Spinal cord (tissue), 10 donors: Measurements from ENCODE around the gene COL21A1. TPM values are rescaled to one million over a fixed set of nuclear protein-coding genes. Genes with fewer than 3 reads are reported as not detected.
"Not testable (repeated sequence)": the region's sequence is repeated elsewhere in the genome, so short reads cannot be mapped to it uniquely, and the experiment has no call there.

Experiments
- DNase-seq, 6 donors: peaks; one replicate each; pipeline versions ENCODE4 v3.0.0 to v3.0.0-alpha.2; 2013 to 2015; ENCODE audit warnings: low spot score in 6 of 6, low read depth in 4 of 6
- H3K27ac ChIP-seq: one replicate; pipeline ENCODE4 v1.5.1; 2013; ENCODE audit warnings: low read depth, low read length, control low read depth
- H3K27me3 ChIP-seq: one replicate; pipeline ENCODE4 v1.6.1; 2013; ENCODE audit warnings: low read length; ENCODE audit not compliant: control insufficient read depth, insufficient read depth
- H3K36me3 ChIP-seq: one replicate; pipeline ENCODE4 v1.6.1; 2013; ENCODE audit warnings: low read length; ENCODE audit not compliant: control insufficient read depth, insufficient read depth
- H3K4me1 ChIP-seq: one replicate; pipeline ENCODE4 v1.6.1; 2013; ENCODE audit warnings: low read length; ENCODE audit not compliant: control insufficient read depth, insufficient read depth
- H3K4me3 ChIP-seq: one replicate; pipeline ENCODE4 v1.5.1; 2013; ENCODE audit warnings: low read depth, low read length, control low read depth
- H3K9me3 ChIP-seq: one replicate; pipeline ENCODE4 v1.6.1; 2013; ENCODE audit warnings: low read length; ENCODE audit not compliant: control insufficient read depth, insufficient read depth
- WGBS: methylation state at CpG from one replicate; pipeline ENCODE4 v1.1.5; 2013; ENCODE audit warnings: missing lambda C conversion rate; ENCODE audit not compliant: insufficient coverage; 5-methylcytosine and 5-hydroxymethylcytosine counted together
- polyA plus RNA-seq, 2 donors: library from polyadenylated mRNA; unstranded; fragments of 120-200 nt; gene quantifications; one replicate each; pipeline ENCODE4 v1.2.1, GENCODE V29; 2013; ENCODE audit not compliant: insufficient read length in 2 of 2
- total RNA-seq, 2 donors: library from RNA; depleted of rRNA in 1 of 2; stranded (reverse); fragments of 120-200 nt in 1 of 2; fragments of >200 nt in 1 of 2; gene quantifications; one replicate each; pipeline versions ENCODE4 v1.2.3 to v1.2.4, GENCODE V29; 2013 to 2014
- donor health status: healthy.

COL21A1 gene
- total and polyA plus RNA-seq, 4 donors: 9.0 to 51.7 (median 26.2) TPM

DNA sequence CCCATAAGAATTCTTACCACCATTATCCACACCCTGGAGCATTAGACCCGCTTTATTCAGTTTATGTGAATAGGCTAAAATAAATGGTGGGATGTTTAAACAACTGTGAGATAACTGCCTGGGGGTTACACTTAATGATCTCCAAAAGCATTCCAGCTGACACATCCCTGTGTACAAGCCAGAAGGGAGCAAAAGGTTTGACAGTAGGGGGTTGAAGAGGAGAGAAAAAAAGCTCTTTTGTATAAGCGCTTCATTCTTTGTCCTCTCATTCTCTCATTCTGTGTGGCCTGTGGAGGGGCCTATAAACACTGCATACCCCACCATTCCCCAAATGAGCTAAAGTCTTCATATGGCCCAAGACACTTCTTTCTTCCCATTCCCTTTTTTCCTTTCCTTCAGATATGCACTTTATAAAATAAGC, 30.8 kb upstream of the COL21A1 start:
- Histone ChIP-seq H3K4me3 (no peak overlapping the region), H3K36me3 (no peaks in the 10 kb centered on the region), H3K27ac (no peak overlapping the region), H3K9me3 (no peaks in the 10 kb centered on the region), H3K27me3 (no peaks in the 10 kb centered on the region), H3K4me1 (no peaks in the 10 kb centered on the region)
- DNase-seq: peak in 4 of 6 donors; percentile 26 to 88 (median 50)
- 22% methylated on average over 1 of the region's 2 CpGs for WGBS

DNA sequence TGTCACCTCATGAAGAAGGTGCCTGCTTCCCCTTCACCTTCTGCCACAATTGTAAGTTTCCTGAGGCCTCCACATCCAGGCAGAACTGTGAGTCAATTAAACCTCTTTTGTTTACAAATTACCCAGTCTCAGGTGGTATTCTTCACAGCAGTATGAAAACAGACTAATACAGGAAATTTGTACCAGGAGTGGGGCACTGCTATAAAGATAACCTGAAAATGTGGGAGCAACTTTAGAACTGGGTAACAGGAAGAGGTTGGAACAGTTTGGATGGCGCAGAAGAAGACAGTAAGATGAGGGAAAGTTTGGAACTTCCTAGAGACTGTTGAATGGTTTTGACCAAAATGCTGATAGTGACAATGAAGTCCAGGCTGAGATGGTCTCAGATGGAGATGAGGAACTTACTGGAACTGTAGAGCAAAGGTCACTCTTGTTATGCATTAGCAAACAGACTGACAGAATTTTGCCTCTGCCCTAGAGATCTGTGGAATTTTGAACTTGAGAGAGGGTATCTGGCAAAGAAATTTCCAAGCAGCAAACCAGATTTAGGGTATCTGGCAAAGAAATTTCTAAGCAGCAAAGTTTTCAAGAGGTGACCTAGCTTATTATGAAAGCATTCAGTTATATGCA, 23.5 kb upstream of the COL21A1 start:
- no peak for DNase-seq
- no peaks in the 10 kb centered on the region for H3K27me3 ChIP-seq
- no peak overlapping the region for H3K27ac ChIP-seq
- H3K4me3 ChIP-seq: no peak overlapping the region
- 95% methylated on average over 1 of the region's 1 CpG for WGBS
- peaks cover 1% of the 10 kb centered on the region for H3K9me3 ChIP-seq
- H3K36me3 ChIP-seq: no peaks in the 10 kb centered on the region
- H3K4me1 ChIP-seq: no peaks in the 10 kb centered on the region

DNA sequence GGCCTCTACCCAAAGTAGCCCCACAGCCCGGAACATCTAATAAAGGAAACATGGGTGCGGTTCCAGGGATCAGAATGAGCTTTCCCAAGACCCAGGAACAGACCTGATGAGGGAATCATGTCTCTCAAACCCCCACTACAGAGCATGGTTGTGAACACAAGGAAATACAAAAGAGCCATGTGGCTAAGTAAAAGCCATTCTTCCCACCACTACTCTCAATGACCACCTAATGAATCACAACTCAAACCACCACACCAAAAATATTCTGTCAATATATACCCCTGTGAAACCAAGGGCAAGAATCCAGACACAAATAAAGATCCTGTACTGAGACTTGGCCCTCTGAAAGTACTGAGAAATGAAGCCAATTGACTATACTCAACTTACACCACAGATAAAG, 20.9 kb upstream of the COL21A1 start:
- DNase-seq: no peak
- Histone ChIP-seq H3K9me3 (peaks cover 1% of the 10 kb centered on the region), H3K4me3 (no peak overlapping the region), H3K27ac (no peak overlapping the region), H3K36me3 (no peaks in the 10 kb centered on the region), H3K4me1 (no peaks in the 10 kb centered on the region), H3K27me3 (no peaks in the 10 kb centered on the region)
- WGBS: 80% methylated on average over 1 of the region's 2 CpGs

DNA sequence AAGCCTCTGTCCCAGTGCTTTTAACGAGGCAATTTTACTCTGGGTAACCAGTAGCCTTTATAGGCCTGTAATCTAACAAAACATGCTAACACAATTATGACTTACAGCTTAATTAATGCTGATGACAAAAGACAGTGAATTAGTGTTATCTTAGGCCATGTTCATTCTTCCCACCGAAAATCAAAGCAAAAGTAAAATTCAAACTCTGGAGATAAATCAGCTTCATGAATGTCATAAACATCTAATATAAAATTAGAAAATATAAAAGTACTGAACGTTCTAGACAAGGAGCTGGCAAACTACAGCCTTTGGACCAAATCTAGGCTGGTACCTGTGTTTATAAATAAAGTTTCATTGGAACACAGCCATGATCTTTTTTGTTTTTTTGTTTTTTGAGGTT, 18.6 kb upstream of the COL21A1 start:
- Histone ChIP-seq H3K4me3 (no peak overlapping the region), H3K36me3 (no peaks in the 10 kb centered on the region), H3K27me3 (no peaks in the 10 kb centered on the region), H3K27ac (no peak overlapping the region), H3K4me1 (no peaks in the 10 kb centered on the region), H3K9me3 (no peaks in the 10 kb centered on the region)
- DNase-seq: no peak
- 80% methylated on average over 1 of the region's 3 CpGs for WGBS

- Histone ChIP-seq H3K9me3 (no peaks in the 10 kb centered on the region), H3K4me1 (no peaks in the 10 kb centered on the region), H3K36me3 (no peaks in the 10 kb centered on the region), H3K27me3 (no peaks in the 10 kb centered on the region), H3K4me3 (no peak overlapping the region), H3K27ac (no peak overlapping the region)
- no peak for DNase-seq
- 67% methylated on average over 1 of the region's 5 CpGs for WGBS
Measured at GRCh38 chr6:56263596-56264315, 16.4 kb upstream of the COL21A1 start.

GRCh38 chr6:56260593-56260992, 13.2 kb upstream of the COL21A1 start:
- not testable (repeated sequence) for DNase-seq, H3K9me3 ChIP-seq, H3K27ac ChIP-seq, H3K36me3 ChIP-seq, H3K4me1 ChIP-seq, H3K27me3 ChIP-seq, H3K4me3 ChIP-seq

GRCh38 chr6:56259234-56260077, 12.1 kb upstream of the COL21A1 start:
- peak in 2 of 6 donors; percentile 76 for DNase-seq
- no peaks in the 10 kb centered on the region for H3K27me3 ChIP-seq
- H3K4me3 ChIP-seq: no peak overlapping the region
- H3K36me3 ChIP-seq: no peaks in the 10 kb centered on the region
- no peaks in the 10 kb centered on the region for H3K4me1 ChIP-seq
- no peak overlapping the region for H3K27ac ChIP-seq
- H3K9me3 ChIP-seq: no peaks in the 10 kb centered on the region
- WGBS: no CpG with 5 or more reads among the region's 3 CpGs

- H3K27ac ChIP-seq: no peak overlapping the region
- DNase-seq: peak in 1 of 6 donors; percentile 75
- H3K27me3 ChIP-seq: no peaks in the 10 kb centered on the region
- H3K4me3 ChIP-seq: no peak overlapping the region
- no peaks in the 10 kb centered on the region for H3K36me3 ChIP-seq
- no CpG with 5 or more reads among the region's 1 CpG for WGBS
- H3K4me1 ChIP-seq: no peaks in the 10 kb centered on the region
- no peaks in the 10 kb centered on the region for H3K9me3 ChIP-seq
Measured at GRCh38 chr6:56255349-56255748, 8.0 kb upstream of the COL21A1 start.

DNA sequence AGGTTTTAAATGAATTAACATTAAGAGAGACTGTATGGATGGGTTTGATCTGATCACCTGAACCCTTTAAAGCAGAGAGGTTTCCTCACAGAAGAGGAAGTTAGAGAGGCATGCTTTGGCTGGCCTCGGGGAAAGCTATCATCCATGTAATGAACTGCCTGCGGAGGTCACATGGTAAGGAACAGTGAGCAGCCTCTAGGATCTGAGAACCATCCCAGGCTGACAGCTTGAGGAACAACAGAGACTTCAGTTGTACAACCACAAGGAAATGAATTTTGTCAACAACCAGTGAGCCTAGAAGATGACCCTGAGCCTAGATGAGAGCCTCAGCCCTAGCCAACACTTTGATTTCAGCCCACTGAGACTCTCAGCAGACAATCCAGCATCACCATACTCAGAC, 2.9 kb upstream of the COL21A1 start:
- H3K27me3 ChIP-seq: peaks cover 10% of the 10 kb centered on the region
- 43% methylated on average over 2 of the region's 2 CpGs for WGBS
- no peaks in the 10 kb centered on the region for H3K9me3 ChIP-seq
- H3K4me1 ChIP-seq: peaks cover 15% of the 10 kb centered on the region
- no peaks in the 10 kb centered on the region for H3K36me3 ChIP-seq
- no peak overlapping the region for H3K4me3 ChIP-seq
- H3K27ac ChIP-seq: no peak overlapping the region
- no peak for DNase-seq
